GM06990 (cell line): ENCODE measurements around the gene CACNA1E.
"Not testable (repeated sequence)": the region's sequence is repeated elsewhere in the genome, so short reads cannot be mapped to it uniquely, and the experiment has no call there.

ENCODE experiments used
- DNase-seq: peaks from one replicate; pipeline ENCODE4 v3.0.0-alpha.2; 2011; ENCODE audit not compliant: insufficient read length; ENCODE audit errors: extremely low read depth
- H3K27me3 ChIP-seq: replicated peaks from 2 replicates; pipeline ENCODE4 v1.6.0; 2011; ENCODE audit warnings: low read length; ENCODE audit not compliant: control insufficient read depth, insufficient read depth
- H3K36me3 ChIP-seq: 2 replicates; pipeline ENCODE4 v1.5.1; 2011; ENCODE audit warnings: low read length; ENCODE audit not compliant: control insufficient read depth, insufficient read depth
- H3K4me3 ChIP-seq: replicated peaks from 2 replicates; pipeline ENCODE4 v1.5.1; 2011; ENCODE audit warnings: low read depth, mild to moderate bottlenecking, control low read depth, low read length
- TF ChIP-seq, protein P1 (sequence below): IDR thresholded peaks from 2 replicates; pipeline ENCODE4 v1.5.1; 2011; ENCODE audit warnings: low read length, control low read depth, mild to moderate bottlenecking, inconsistent platforms; ENCODE audit not compliant: insufficient read depth, poor library complexity, severe bottlenecking

The CACNA1E gene

GRCh38 chr1:181541458-181541857, 58.1 kb downstream of the CACNA1E start:
- TF ChIP-seq, protein P1, sequence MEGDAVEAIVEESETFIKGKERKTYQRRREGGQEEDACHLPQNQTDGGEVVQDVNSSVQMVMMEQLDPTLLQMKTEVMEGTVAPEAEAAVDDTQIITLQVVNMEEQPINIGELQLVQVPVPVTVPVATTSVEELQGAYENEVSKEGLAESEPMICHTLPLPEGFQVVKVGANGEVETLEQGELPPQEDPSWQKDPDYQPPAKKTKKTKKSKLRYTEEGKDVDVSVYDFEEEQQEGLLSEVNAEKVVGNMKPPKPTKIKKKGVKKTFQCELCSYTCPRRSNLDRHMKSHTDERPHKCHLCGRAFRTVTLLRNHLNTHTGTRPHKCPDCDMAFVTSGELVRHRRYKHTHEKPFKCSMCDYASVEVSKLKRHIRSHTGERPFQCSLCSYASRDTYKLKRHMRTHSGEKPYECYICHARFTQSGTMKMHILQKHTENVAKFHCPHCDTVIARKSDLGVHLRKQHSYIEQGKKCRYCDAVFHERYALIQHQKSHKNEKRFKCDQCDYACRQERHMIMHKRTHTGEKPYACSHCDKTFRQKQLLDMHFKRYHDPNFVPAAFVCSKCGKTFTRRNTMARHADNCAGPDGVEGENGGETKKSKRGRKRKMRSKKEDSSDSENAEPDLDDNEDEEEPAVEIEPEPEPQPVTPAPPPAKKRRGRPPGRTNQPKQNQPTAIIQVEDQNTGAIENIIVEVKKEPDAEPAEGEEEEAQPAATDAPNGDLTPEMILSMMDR = no peak
- H3K4me3 ChIP-seq = no peak overlapping the region
- H3K36me3 ChIP-seq = no peaks in the 10 kb centered on the region
- DNase-seq = no peak
- H3K27me3 ChIP-seq = no peaks in the 10 kb centered on the region

DNA sequence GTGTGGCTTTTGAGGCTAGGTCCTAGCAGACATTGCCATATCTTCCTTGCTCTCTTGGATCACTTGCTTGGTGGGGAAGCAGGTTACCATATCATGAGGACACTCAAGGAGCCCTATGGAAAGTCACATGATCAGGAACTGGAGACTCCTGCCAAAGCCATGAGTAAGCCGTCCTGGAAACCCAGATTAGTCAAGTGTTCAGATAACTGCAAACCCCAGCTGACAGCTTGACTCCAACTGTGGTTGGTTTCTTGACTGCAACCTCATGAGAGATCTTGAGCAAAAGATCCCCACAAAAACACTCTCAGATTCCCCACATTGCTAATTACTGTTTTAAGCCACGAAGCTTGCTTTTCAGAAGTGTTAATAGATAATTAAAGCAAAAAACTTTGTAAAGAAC, 58.6 kb downstream of the CACNA1E start:
- Histone ChIP-seq H3K27me3 (no peaks in the 10 kb centered on the region), H3K36me3 (no peaks in the 10 kb centered on the region; the same call in 1 of the 2 replicates), H3K4me3 (no peak overlapping the region)
- TF ChIP-seq, protein P1 = no peak
- no peak for DNase-seq

DNA sequence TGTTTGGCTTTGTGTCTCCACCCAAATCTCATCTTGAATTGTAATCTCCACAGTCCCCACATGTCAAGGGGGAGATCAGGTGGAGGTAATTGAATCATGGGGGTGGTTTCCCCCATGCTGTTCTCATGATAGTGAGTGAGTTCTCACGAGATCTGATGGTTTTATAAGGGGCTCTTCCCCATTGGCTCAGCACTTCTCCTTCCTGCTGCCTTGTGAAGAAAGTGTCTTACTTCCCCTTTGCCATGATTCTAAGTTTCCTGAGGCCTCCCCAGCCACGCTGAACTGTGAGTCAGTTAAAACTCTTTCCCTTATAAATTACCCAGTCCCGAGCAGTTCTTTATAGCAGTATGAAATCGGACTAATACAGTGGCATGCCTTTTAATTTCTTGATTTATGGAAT, 59.1 kb downstream of the CACNA1E start:
- H3K4me3 ChIP-seq, DNase-seq, H3K27me3 ChIP-seq, H3K36me3 ChIP-seq: not testable (repeated sequence)

- H3K4me3 ChIP-seq = no peak overlapping the region
- TF ChIP-seq, protein P1 = no peak
- no peaks in the 10 kb centered on the region for H3K27me3 ChIP-seq
- no peaks in the 10 kb centered on the region; the same call in 1 of the 2 replicates for H3K36me3 ChIP-seq
- DNase-seq = no peak
Measured at GRCh38 chr1:181545395-181545794, 62.1 kb downstream of the CACNA1E start.

DNA sequence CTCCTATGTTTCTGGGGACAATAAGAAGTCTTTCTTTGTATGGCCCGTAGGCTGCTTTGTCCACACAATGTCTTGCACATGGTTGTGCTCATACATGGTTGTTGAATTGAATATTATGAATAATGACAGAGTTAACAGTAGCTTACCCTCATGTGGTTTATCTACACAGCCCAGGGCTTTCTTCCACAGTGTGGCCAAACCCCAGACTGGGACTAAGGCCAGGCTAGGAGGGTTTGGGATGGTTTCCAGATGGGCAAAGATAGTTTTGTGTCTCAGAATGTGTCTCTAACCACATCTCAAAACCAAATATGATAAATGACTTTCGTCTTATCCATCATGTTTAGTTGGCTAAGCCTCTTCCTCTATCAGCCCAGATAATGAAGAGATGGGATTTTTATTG, 65.2 kb downstream of the CACNA1E start:
- TF ChIP-seq, protein P1 = no peak
- Histone ChIP-seq H3K4me3 (no peak overlapping the region), H3K36me3 (no peaks in the 10 kb centered on the region; the same call in 1 of the 2 replicates), H3K27me3 (no peaks in the 10 kb centered on the region)
- no peak for DNase-seq

- Histone ChIP-seq H3K36me3 (no peaks in the 10 kb centered on the region; the same call in 1 of the 2 replicates), H3K27me3 (no peaks in the 10 kb centered on the region), H3K4me3 (no peak overlapping the region)
- DNase-seq = no peak
- TF ChIP-seq, protein P1 = no peak
Measured at GRCh38 chr1:181551249-181551648, 67.9 kb downstream of the CACNA1E start.
